Panc1 (cell line): Measurements from ENCODE around the gene CIPC. TPM values are rescaled to one million over a fixed set of nuclear protein-coding genes. Genes with fewer than 3 reads are reported as not detected.
A peak's percentile ranks its signal among the peaks of the same experiment; 100 is the strongest.

Experiments used
- ATAC-seq: fragments of 200-7000 bp; cut with Tn5 transposase; 2 replicates; pipeline ENCODE4 v1.9.1; 2020; ENCODE audit warnings: mild to moderate bottlenecking, moderate library complexity
- Bru-seq: library from RNA; stranded (reverse); fragments of 400-500 nt; gene quantifications from one replicate; lab custom pipeline; 2021; lab: Mats Ljungman, UMichigan
- BruChase-seq, 2 experiments: library from RNA; stranded (reverse); fragments of 400-500 nt; gene quantifications; one replicate each; lab custom pipeline; 2021; lab: Mats Ljungman, UMichigan
- BruUV-seq: library from RNA; stranded (reverse); fragments of 400-500 nt; replicated peaks from 2 replicates; lab custom pipeline; 2021; lab: Mats Ljungman, UMichigan
- CTCF ChIA-PET: fragments of 300-600 bp; sonication (Branson Sonifier 250); formaldehyde crosslinking; loops from one replicate; lab custom pipeline; 2022; ENCODE audit warnings: antibody characterized with exemption; lab: Charles Lee
- POLR2A ChIA-PET: fragments of 300-600 bp; sonication (Branson Sonifier 250); formaldehyde crosslinking; loops from one replicate; lab custom pipeline; 2022; ENCODE audit warnings: antibody characterized with exemption; lab: Charles Lee
- DNase-seq: peaks from one replicate; pipeline ENCODE4 v3.0.0-alpha.2; 2010; ENCODE audit warnings: low read depth, low spot score
- H3K27ac ChIP-seq: 2 replicates; pipeline ENCODE4 v1.5.1; 2011; ENCODE audit warnings: mild to moderate bottlenecking, low read length, inconsistent platforms
- H3K27me3 ChIP-seq: fragments of 200-500 bp; sonication (Bioruptor generic); 2 replicates; pipeline ENCODE4 v1.6.0; 2014; ENCODE audit warnings: low read length, inconsistent platforms; ENCODE audit not compliant: control insufficient read depth, insufficient read depth
- H3K36me3 ChIP-seq: fragments of 200-500 bp; sonication (Bioruptor generic); 2 replicates; pipeline ENCODE4 v1.5.1; 2014; ENCODE audit warnings: inconsistent platforms, mild to moderate bottlenecking, low read length, moderate library complexity; ENCODE audit not compliant: control insufficient read depth, insufficient read depth
- H3K4me1 ChIP-seq: 2 replicates; pipeline ENCODE4 v1.5.1; 2011; ENCODE audit warnings: inconsistent platforms, mild to moderate bottlenecking, low read length, moderate library complexity; ENCODE audit not compliant: control insufficient read depth, insufficient read depth
- H3K4me3 ChIP-seq, 2 experiments: 2 replicates each; pipeline ENCODE4 v1.5.1; 2011 to 2012; ENCODE audit warnings: low read depth in 2 of 2, low read length in 2 of 2, mild to moderate bottlenecking in 2 of 2, inconsistent platforms in 1 of 2, moderate library complexity in 1 of 2
- H3K9me3 ChIP-seq: fragments of 200-500 bp; sonication (Bioruptor generic); 2 replicates; pipeline ENCODE4 v1.5.1; 2014; ENCODE audit warnings: low read depth, mild to moderate bottlenecking, inconsistent platforms, low read length, moderate library complexity; ENCODE audit not compliant: control insufficient read depth, insufficient read depth
- POLR2AphosphoS5 ChIP-seq: IDR thresholded peaks from 2 replicates; pipeline ENCODE4 v1.6.1; 2012; ENCODE audit warnings: mild to moderate bottlenecking, low read depth, low read length, moderate library complexity
- SIN3A ChIP-seq: IDR thresholded peaks from 2 replicates; pipeline ENCODE4 v1.6.1; 2012; ENCODE audit warnings: low read depth, mild to moderate bottlenecking, low read length, moderate library complexity, borderline replicate concordance; ENCODE audit not compliant: insufficient read depth
- TCF7L2 ChIP-seq: IDR thresholded peaks from 2 replicates; pipeline ENCODE4 v1.6.1; 2011; ENCODE audit warnings: mild to moderate bottlenecking, low read depth, low read length, inconsistent platforms
- in situ Hi-C: cut with HindIII; loops from 2 replicates; pipeline ENCODE4 v1.10.0; 2016; ENCODE audit warnings: low sequenced_read_pairs, low pct_unique_long_range_greater_than_20kb
- intact Hi-C: fragments of 100-400 bp; cut with micrococcal nuclease; formaldehyde crosslinking; loops from one replicate; pipeline ENCODE4 v1.10.0; 2022; ENCODE audit not compliant: unreplicated experiment
- long read RNA-seq: library from polyadenylated mRNA; unstranded; transcript quantifications from one replicate; pipeline ENCODE4 v2.0.0, GENCODE V29; 2021; ENCODE audit not compliant: unreplicated experiment
- polyA plus RNA-seq: library from polyadenylated mRNA; unstranded; fragments of >200 nt; gene quantifications from one replicate; pipeline ENCODE4 v1.2.1, GENCODE V29; 2012; ENCODE audit warnings: missing spikeins; ENCODE audit not compliant: insufficient read length
- total RNA-seq: library from RNA; stranded (reverse); gene quantifications from one replicate; pipeline ENCODE4 v1.2.1, GENCODE V29; 2021; ENCODE audit not compliant: unreplicated experiment
- TF ChIP-seq, protein P1 (sequence below), 2 experiments: IDR thresholded peaks; 2 replicates each; pipeline ENCODE4 v1.6.1; 2011 to 2012; ENCODE audit warnings: low read depth in 2 of 2, control low read depth in 1 of 2, low read length in 1 of 2, mild to moderate bottlenecking in 1 of 2, moderate library complexity in 1 of 2; ENCODE audit not compliant: insufficient read depth in 1 of 2
- TF ChIP-seq, protein P2 (sequence below): fragments of 450-650 bp; IDR thresholded peaks from 2 replicates; pipeline ENCODE4 v1.5.1; 2017; ENCODE audit warnings: mild to moderate bottlenecking

The CIPC gene, protein sequence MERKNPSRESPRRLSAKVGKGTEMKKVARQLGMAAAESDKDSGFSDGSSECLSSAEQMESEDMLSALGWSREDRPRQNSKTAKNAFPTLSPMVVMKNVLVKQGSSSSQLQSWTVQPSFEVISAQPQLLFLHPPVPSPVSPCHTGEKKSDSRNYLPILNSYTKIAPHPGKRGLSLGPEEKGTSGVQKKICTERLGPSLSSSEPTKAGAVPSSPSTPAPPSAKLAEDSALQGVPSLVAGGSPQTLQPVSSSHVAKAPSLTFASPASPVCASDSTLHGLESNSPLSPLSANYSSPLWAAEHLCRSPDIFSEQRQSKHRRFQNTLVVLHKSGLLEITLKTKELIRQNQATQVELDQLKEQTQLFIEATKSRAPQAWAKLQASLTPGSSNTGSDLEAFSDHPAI
- total RNA-seq (20.3 TPM), Bru-seq, nascent RNA (percentile 74 among the genes with signal in this experiment), BruChase-seq, experiment 1, labeled RNA remaining after a 2-hour chase (percentile 97 among the genes with signal in this experiment), BruChase-seq, experiment 2, labeled RNA remaining after a 6-hour chase (percentile 92 among the genes with signal in this experiment)
- polyA plus RNA-seq = 9.4 TPM
- long read RNA-seq, full-length matches to known transcripts = 26 of 35 reads
- long read RNA-seq, partial matches to known transcripts = 8 of 35 reads
- long read RNA-seq, other reads (novel, unspliced or antisense) = 1 of 35 reads

DNA sequence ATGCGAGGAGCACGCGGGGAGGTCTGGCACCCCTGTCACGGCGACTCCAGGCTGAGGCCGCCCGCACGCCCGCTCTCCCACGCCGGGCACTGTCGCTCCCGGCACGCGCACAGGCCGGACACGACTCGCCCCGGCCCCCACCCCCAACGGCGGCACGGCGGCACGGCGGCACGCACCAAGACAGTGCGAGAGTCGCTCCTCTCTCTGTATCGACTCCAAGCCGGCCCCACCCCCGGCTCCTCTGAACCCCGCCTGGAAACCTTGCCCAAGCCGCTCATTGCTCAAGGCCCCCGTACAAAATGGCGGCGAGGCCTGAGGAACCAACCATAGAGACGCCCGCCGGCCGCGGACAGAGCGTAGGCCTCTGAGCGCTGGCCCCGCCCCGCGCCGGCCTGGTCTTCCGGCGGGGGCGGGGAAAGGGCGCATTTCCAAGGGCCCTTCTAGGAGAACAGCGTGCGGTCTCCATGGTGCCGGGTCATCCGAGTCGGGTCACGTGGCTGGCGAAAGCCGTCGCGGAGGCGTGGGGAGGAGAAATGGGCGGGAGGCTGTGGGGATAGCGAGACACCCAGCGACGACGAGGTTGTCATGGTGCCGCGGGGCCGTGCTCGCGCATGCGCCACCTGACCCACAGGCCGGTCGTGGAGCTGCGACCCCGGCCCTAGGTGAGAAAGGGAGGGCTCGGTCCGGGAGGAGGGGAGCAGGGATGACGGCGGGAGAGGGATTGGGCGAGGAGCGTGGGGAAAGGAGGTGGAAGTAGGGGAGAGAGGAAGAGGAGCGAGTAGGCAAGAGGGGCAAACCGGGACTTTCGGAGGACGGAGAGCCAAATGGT, at the start of gene CIPC:
CIPC (plus strand) TSS at position 559 of the 829 bp plus-strand sequence. CDS start 7,451 bp downstream, outside the sequence.
- Histone ChIP-seq H3K36me3 (no peaks in the 10 kb centered on the region; the same call in 1 of the 2 replicates), H3K27me3 (no peaks in the 10 kb centered on the region), H3K4me3 (peak within 1 kb of the TSS; percentile 87 to 97), H3K4me1 (peaks cover 17% of the 10 kb centered on the region), H3K9me3 (no peaks in the 10 kb centered on the region), H3K27ac (peak within 1 kb of the TSS; percentile 98)
- intact Hi-C loops = no loop called here
- CTCF ChIA-PET = interaction anchor here (2.8 kb wide), 1 partner anchor 222 kb away, joined by 13 read pairs; no protein-coding TSS in a partner anchor
- POLR2A ChIA-PET = interaction anchor here (0.7 to 0.8 kb wide), 3 partner anchors 172 to 223 kb away, joined by 3 to 11 read pairs (median 3); no protein-coding TSS in a partner anchor
- BruUV-seq = no TSS peak
- peak; percentile 94 for ATAC-seq
- TF ChIP-seq, protein P1, sequence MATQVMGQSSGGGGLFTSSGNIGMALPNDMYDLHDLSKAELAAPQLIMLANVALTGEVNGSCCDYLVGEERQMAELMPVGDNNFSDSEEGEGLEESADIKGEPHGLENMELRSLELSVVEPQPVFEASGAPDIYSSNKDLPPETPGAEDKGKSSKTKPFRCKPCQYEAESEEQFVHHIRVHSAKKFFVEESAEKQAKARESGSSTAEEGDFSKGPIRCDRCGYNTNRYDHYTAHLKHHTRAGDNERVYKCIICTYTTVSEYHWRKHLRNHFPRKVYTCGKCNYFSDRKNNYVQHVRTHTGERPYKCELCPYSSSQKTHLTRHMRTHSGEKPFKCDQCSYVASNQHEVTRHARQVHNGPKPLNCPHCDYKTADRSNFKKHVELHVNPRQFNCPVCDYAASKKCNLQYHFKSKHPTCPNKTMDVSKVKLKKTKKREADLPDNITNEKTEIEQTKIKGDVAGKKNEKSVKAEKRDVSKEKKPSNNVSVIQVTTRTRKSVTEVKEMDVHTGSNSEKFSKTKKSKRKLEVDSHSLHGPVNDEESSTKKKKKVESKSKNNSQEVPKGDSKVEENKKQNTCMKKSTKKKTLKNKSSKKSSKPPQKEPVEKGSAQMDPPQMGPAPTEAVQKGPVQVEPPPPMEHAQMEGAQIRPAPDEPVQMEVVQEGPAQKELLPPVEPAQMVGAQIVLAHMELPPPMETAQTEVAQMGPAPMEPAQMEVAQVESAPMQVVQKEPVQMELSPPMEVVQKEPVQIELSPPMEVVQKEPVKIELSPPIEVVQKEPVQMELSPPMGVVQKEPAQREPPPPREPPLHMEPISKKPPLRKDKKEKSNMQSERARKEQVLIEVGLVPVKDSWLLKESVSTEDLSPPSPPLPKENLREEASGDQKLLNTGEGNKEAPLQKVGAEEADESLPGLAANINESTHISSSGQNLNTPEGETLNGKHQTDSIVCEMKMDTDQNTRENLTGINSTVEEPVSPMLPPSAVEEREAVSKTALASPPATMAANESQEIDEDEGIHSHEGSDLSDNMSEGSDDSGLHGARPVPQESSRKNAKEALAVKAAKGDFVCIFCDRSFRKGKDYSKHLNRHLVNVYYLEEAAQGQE (IDR thresholded peaks at IDR 0.05; ENCODE audit: insufficient read depth in 1 of 2, low read depth in 2 of 2, low read length in 1 of 2) = no peak
- TF ChIP-seq TCF7L2 = peak; percentile 35
- no peak for TF ChIP-seq POLR2AphosphoS5
- TF ChIP-seq SIN3A = peak; percentile 72; the same call in 1 of the 2 replicates
- TF ChIP-seq, protein P2, sequence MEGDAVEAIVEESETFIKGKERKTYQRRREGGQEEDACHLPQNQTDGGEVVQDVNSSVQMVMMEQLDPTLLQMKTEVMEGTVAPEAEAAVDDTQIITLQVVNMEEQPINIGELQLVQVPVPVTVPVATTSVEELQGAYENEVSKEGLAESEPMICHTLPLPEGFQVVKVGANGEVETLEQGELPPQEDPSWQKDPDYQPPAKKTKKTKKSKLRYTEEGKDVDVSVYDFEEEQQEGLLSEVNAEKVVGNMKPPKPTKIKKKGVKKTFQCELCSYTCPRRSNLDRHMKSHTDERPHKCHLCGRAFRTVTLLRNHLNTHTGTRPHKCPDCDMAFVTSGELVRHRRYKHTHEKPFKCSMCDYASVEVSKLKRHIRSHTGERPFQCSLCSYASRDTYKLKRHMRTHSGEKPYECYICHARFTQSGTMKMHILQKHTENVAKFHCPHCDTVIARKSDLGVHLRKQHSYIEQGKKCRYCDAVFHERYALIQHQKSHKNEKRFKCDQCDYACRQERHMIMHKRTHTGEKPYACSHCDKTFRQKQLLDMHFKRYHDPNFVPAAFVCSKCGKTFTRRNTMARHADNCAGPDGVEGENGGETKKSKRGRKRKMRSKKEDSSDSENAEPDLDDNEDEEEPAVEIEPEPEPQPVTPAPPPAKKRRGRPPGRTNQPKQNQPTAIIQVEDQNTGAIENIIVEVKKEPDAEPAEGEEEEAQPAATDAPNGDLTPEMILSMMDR = no peak
- peak; percentile 78 for DNase-seq
- in situ Hi-C loops = no loop called here

DNA sequence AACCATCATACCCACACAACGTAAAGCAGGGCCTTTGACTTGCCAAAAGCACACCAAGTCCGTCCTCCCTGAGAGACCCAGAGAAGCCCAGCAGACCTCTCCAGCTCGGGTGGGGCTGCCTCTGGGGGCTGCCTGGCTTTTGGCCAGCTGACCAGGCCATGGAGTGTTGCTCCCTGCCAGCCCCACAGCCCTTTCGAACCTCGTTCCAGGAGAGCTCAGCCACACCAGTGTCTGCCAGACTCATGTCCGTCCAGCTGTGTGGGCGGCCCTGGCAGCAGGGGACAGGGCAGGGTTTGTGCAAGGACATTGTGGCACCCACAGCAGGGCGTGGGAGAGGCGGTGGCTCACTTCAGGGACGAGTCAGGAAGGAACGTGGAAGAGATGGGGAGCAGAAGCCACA, 46.9 kb upstream of the CIPC start:
- CTCF ChIA-PET = interaction anchor here (0.7 kb wide), 1 partner anchor 103 kb away, joined by 9 read pairs; no protein-coding TSS in a partner anchor
- no peaks in the 10 kb centered on the region; the same call in 1 of the 2 replicates for H3K9me3 ChIP-seq
- in situ Hi-C loops (no loop called here), intact Hi-C loops (no loop called here)
- H3K27ac ChIP-seq = peak overlapping the region; percentile 89
- POLR2A ChIA-PET = no interaction called here
- H3K27me3 ChIP-seq = no peaks in the 10 kb centered on the region
- BruUV-seq = no TSS peak
- ATAC-seq (0 out of 2 replicates have a peak, but pooled peaks have one; percentile 44), DNase-seq (no peak)
- H3K36me3 ChIP-seq = no peaks in the 10 kb centered on the region
- peaks cover 29% of the 10 kb centered on the region for H3K4me1 ChIP-seq
- TF ChIP-seq, protein P1 (IDR thresholded peaks at IDR 0.05; ENCODE audit: insufficient read depth in 1 of 2, low read depth in 2 of 2, low read length in 1 of 2) = no peak
- no peak for TF ChIP-seq SIN3A
- TF ChIP-seq, protein P2 = no peak
- no peak overlapping the region for H3K4me3 ChIP-seq
